HepG2 (cell line): ENCODE data around the gene AGT. TPM values are rescaled to one million over a fixed set of nuclear protein-coding genes. Genes with fewer than 3 reads are reported as not detected.
A peak's percentile ranks its signal among the peaks of the same experiment; 100 is the strongest.

Experiments used
- ARNT2 ChIP-seq: sonication (generic); formaldehyde crosslinking; IDR thresholded peaks from 2 replicates; pipeline ENCODE4 v1.8.0; 2022; ENCODE audit warnings: mild to moderate bottlenecking, low read depth, missing genetic modification reagents, moderate library complexity
- CBX2 ChIP-seq, 2 experiments: fragments of 200-600 bp in 1 of 2; sonication (generic); formaldehyde crosslinking in 1 of 2; IDR thresholded peaks; 2 replicates each; pipeline versions ENCODE4 v1.7.0 to v1.8.1; 2018 to 2022; ENCODE audit warnings: low read depth in 2 of 2, low read length in 1 of 2, mild to moderate bottlenecking in 1 of 2, missing genetic modification reagents in 1 of 2
- CHD2 ChIP-seq: IDR thresholded peaks from 2 replicates; pipeline ENCODE4 v1.6.1; 2011; ENCODE audit warnings: low read depth, low read length, improper control_type of control experiment
- EP300 ChIP-seq, 3 experiments: sonication (generic) in 1 of 3; formaldehyde crosslinking in 1 of 3; IDR thresholded peaks; 2 replicates each; pipeline versions ENCODE4 v1.5.1 to v1.6.1; 2011 to 2020; ENCODE audit warnings: low read depth in 2 of 3, low read length in 2 of 3, borderline replicate concordance in 1 of 3, improper control_type of control experiment in 1 of 3, mild to moderate bottlenecking in 1 of 3, missing genetic modification reagents in 1 of 3, moderate library complexity in 1 of 3
- IKZF1 ChIP-seq: fragments of 450-650 bp; IDR thresholded peaks from 2 replicates; pipeline ENCODE4 v1.7.1; 2016
- MAFF ChIP-seq: IDR thresholded peaks from 2 replicates; pipeline ENCODE4 v1.6.1; 2011; ENCODE audit warnings: low read depth, low read length, improper control_type of control experiment
- MIER3 ChIP-seq: IDR thresholded peaks from 2 replicates; pipeline ENCODE4 v1.6.1; 2016; ENCODE audit warnings: missing compliant biosample characterization, borderline replicate concordance
- RFXAP ChIP-seq: sonication (generic); formaldehyde crosslinking; IDR thresholded peaks from 2 replicates; pipeline ENCODE4 v1.4.0; 2020; ENCODE audit warnings: missing genetic modification reagents, borderline replicate concordance
- SALL2 ChIP-seq: sonication (generic); formaldehyde crosslinking; IDR thresholded peaks from 2 replicates; pipeline ENCODE4 v1.8.1; 2023; ENCODE audit warnings: mild to moderate bottlenecking, missing genetic modification reagents, inconsistent platforms
- TEAD2 ChIP-seq: sonication (generic); formaldehyde crosslinking; IDR thresholded peaks from 2 replicates; pipeline ENCODE4 v1.9.0; 2021; ENCODE audit warnings: missing genetic modification reagents
- TP53 ChIP-seq: sonication (generic); formaldehyde crosslinking; conservative IDR thresholded peaks from 2 replicates; pipeline ENCODE4 v1.4.0; 2020; ENCODE audit warnings: missing genetic modification reagents
- U2AF2 ChIP-seq: fragments of 200-400 bp; formaldehyde crosslinking; IDR thresholded peaks from 2 replicates; pipeline ENCODE4 v1.6.1; 2017; ENCODE audit warnings: low read depth, mild to moderate bottlenecking, low read length
- WIZ ChIP-seq: sonication (generic); formaldehyde crosslinking; IDR thresholded peaks from 2 replicates; pipeline ENCODE4 v1.5.1; 2020; ENCODE audit warnings: mild to moderate bottlenecking, missing genetic modification reagents
- ZFY ChIP-seq: sonication (generic); formaldehyde crosslinking; IDR thresholded peaks from 2 replicates; pipeline ENCODE4 v1.4.0; 2020; ENCODE audit warnings: missing genetic modification reagents
- ZNF20 ChIP-seq: sonication (generic); formaldehyde crosslinking; IDR thresholded peaks from 2 replicates; pipeline ENCODE4 v1.4.0; 2020; ENCODE audit warnings: mild to moderate bottlenecking, moderate library complexity, missing genetic modification reagents
- ZNF263 ChIP-seq: sonication (generic); formaldehyde crosslinking; IDR thresholded peaks from 2 replicates; pipeline ENCODE4 v1.4.0; 2020; ENCODE audit warnings: missing genetic modification reagents
- ZNF768 ChIP-seq: sonication (generic); formaldehyde crosslinking; IDR thresholded peaks from 2 replicates; pipeline ENCODE4 v1.4.0; 2020; ENCODE audit warnings: missing genetic modification reagents
- ZSCAN25 ChIP-seq: sonication (generic); formaldehyde crosslinking; IDR thresholded peaks from 2 replicates; pipeline ENCODE4 v1.8.0; 2022; ENCODE audit warnings: mild to moderate bottlenecking, missing genetic modification reagents
- ZZZ3 ChIP-seq: sonication (generic); formaldehyde crosslinking; IDR thresholded peaks from 2 replicates; pipeline ENCODE4 v1.4.0; 2020; ENCODE audit warnings: missing genetic modification reagents, mild to moderate bottlenecking, borderline replicate concordance
- polyA plus RNA-seq, 8 experiments: library from polyadenylated mRNA; depleted of rRNA in 3 of 8; stranded (reverse) in 7 of 8; unstranded in 1 of 8; fragments of >200 nt; fragmentation: Illumina TruSeq in 4 of 8; extraction: Trizol in 4 of 8; gene quantifications; 2 replicates each; pipeline versions ENCODE4 v1.2.1 to v1.2.3, GENCODE V29; 2011 to 2016; ENCODE audit warnings: low read depth in 4 of 8, missing spikeins in 1 of 8, mixed read lengths in 1 of 8; ENCODE audit not compliant: insufficient read depth in 1 of 8
- total RNA-seq, 5 experiments: library from RNA; depleted of rRNA; stranded (reverse); fragments of >200 nt; fragmentation: Illumina TruSeq; extraction: Trizol; gene quantifications; 2 replicates each; pipeline ENCODE4 v1.2.3, GENCODE V29; 2016; ENCODE audit warnings: low read depth in 1 of 5
- TF ChIP-seq, protein P1 (sequence below): IDR thresholded peaks from 2 replicates; pipeline ENCODE4 v1.6.1; 2016; ENCODE audit warnings: missing compliant biosample characterization, missing genetic modification reagents, borderline replicate concordance
- TF ChIP-seq, protein P2 (sequence below): sonication (generic); formaldehyde crosslinking; IDR thresholded peaks from 2 replicates; pipeline ENCODE4 v1.4.0; 2020; ENCODE audit warnings: mild to moderate bottlenecking, missing genetic modification reagents
- TF ChIP-seq, protein P3 (sequence below): sonication (generic); formaldehyde crosslinking; IDR thresholded peaks from 2 replicates; pipeline ENCODE4 v1.8.0; 2022; ENCODE audit warnings: missing genetic modification reagents, low read depth, mild to moderate bottlenecking, borderline replicate concordance
- TF ChIP-seq, protein P4 (sequence below): sonication (generic); formaldehyde crosslinking; IDR thresholded peaks from 2 replicates; pipeline ENCODE4 v1.4.0; 2020; ENCODE audit warnings: missing genetic modification reagents, mild to moderate bottlenecking, borderline replicate concordance
- TF ChIP-seq, protein P5 (sequence below): sonication (generic); formaldehyde crosslinking; IDR thresholded peaks from 2 replicates; pipeline ENCODE4 v1.4.0; 2020; ENCODE audit warnings: missing genetic modification reagents

The AGT gene
- total and polyA plus RNA-seq, 2 of the 13 experiments (the other 11 are each of a cell fraction or from before 2014, with no cell fraction given): 892 to 2,071 TPM

DNA sequence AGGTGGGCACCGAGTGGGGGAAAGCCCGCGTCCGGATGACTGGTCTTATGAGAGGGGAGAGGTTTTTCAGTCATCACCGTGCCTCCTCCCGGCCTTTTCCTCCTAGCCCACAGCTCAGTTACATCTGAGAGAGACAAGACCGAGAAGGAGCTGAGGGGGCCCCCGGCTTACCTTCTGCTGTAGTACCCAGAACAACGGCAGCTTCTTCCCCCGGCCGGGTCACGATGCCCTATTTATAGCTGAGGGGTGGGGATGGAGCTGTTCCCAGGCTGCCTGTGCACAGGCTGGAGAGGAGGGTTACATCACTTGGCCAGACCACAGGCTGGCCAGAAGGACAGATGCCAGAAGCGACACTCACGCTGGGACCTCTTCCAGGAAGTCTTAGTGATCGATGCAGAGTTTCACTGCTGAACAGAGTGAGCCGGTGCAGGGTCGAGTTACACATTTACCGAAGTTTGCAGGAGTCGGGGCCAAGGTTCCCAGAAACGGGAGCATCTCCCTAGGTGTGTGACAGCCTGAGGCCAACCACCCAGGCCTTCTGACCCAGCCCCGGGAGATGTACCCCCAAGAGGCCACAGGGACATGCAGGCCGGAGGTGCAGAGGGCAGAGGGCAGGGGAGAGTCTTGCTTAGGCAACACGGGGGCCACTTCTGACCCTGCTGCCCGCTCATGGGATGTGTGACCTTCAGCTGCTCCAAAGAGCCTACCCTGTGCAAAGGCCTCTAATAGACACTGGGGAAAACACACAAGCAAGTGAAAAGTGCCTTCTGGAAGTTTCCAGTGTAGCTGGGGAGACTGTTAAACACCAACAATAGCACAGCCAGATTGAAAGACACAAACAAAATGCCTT, at the start of gene AGT (continued):
- peak; percentile 76 to 95; a peak in 3 of 4 replicates for TF ChIP-seq EP300 (IDR thresholded peaks at IDR 0.05; ENCODE audit: low read depth in 2 of 2, low read length in 2 of 2)
- TF ChIP-seq EP300 (CRISPR knock-in tag; IDR thresholded peaks at IDR 0.05; ENCODE audit: borderline replicate concordance): peak; percentile 91
- TF ChIP-seq, protein P1, sequence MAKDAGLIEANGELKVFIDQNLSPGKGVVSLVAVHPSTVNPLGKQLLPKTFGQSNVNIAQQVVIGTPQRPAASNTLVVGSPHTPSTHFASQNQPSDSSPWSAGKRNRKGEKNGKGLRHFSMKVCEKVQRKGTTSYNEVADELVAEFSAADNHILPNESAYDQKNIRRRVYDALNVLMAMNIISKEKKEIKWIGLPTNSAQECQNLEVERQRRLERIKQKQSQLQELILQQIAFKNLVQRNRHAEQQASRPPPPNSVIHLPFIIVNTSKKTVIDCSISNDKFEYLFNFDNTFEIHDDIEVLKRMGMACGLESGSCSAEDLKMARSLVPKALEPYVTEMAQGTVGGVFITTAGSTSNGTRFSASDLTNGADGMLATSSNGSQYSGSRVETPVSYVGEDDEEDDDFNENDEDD: peak; percentile 76; the same call in 1 of the 2 replicates
- TF ChIP-seq CHD2: peak; percentile 37; the same call in 1 of the 2 replicates
- TF ChIP-seq ZNF20 (CRISPR knock-in tag): peak; percentile 78
- TF ChIP-seq TEAD2: no peak
- TF ChIP-seq, protein P2, sequence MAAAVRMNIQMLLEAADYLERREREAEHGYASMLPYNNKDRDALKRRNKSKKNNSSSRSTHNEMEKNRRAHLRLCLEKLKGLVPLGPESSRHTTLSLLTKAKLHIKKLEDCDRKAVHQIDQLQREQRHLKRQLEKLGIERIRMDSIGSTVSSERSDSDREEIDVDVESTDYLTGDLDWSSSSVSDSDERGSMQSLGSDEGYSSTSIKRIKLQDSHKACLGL: peak; percentile 76
- no peak for TF ChIP-seq ZNF263
- no peak for TF ChIP-seq IKZF1
- TF ChIP-seq, protein P3, sequence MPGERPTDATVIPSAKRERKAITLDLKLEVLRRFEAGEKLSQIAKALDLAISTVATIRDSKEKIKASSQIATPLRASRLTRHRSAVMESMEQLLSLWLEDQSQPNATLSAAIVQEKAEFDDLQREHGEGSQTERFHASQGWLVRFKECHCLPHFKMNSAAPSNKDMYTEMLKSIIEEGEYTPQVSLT (CRISPR knock-in tag): peak; percentile 80; the same call in 1 of the 2 replicates
- peak; percentile 85 for TF ChIP-seq ZZZ3 (CRISPR knock-in tag)
- TF ChIP-seq U2AF2: no peak
- peak; percentile 58; the same call in 1 of the 2 replicates for TF ChIP-seq ZNF768 (CRISPR knock-in tag)
- TF ChIP-seq WIZ (CRISPR knock-in tag): no peak; the same call in 1 of the 2 replicates
- TF ChIP-seq MIER3 (CRISPR knock-in tag): peak; percentile 96; the same call in 1 of the 2 replicates
- TF ChIP-seq MAFF: no peak
- TF ChIP-seq SALL2 (CRISPR knock-in tag): no peak; the same call in 1 of the 2 replicates
- TF ChIP-seq, protein P4, sequence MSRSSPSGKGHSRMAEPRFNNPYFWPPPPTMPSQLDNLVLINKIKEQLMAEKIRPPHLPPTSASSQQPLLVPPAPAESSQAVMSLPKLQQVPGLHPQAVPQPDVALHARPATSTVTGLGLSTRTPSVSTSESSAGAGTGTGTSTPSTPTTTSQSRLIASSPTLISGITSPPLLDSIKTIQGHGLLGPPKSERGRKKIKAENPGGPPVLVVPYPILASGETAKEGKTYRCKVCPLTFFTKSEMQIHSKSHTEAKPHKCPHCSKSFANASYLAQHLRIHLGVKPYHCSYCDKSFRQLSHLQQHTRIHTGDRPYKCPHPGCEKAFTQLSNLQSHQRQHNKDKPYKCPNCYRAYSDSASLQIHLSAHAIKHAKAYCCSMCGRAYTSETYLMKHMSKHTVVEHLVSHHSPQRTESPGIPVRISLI (CRISPR knock-in tag): peak; percentile 69; the same call in 1 of the 2 replicates
- peak; percentile 98 for TF ChIP-seq ZSCAN25 (CRISPR knock-in tag)
- TF ChIP-seq TP53: no peak
- peak; percentile 77; the same call in 1 of the 2 replicates for TF ChIP-seq ARNT2 (CRISPR knock-in tag)
- peak; percentile 47 for TF ChIP-seq ZFY
- TF ChIP-seq, protein P5, sequence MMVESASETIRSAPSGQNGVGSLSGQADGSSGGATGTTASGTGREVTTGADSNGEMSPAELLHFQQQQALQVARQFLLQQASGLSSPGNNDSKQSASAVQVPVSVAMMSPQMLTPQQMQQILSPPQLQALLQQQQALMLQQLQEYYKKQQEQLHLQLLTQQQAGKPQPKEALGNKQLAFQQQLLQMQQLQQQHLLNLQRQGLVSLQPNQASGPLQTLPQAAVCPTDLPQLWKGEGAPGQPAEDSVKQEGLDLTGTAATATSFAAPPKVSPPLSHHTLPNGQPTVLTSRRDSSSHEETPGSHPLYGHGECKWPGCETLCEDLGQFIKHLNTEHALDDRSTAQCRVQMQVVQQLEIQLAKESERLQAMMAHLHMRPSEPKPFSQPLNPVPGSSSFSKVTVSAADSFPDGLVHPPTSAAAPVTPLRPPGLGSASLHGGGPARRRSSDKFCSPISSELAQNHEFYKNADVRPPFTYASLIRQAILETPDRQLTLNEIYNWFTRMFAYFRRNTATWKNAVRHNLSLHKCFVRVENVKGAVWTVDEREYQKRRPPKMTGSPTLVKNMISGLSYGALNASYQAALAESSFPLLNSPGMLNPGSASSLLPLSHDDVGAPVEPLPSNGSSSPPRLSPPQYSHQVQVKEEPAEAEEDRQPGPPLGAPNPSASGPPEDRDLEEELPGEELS (CRISPR knock-in tag): peak; percentile 87
- no peak for TF ChIP-seq CBX2 (IDR thresholded peaks at IDR 0.05; ENCODE audit: low read depth, low read length)
- peak; percentile 45; the same call in 1 of the 2 replicates for TF ChIP-seq CBX2 (CRISPR knock-in tag; IDR thresholded peaks at IDR 0.05; ENCODE audit: low read depth)
- TF ChIP-seq RFXAP: peak; percentile 94
